ENCODE data around the gene LRRC26. TPM values are rescaled to one million over a fixed set of nuclear protein-coding genes. Genes with fewer than 3 reads are reported as not detected.

LRRC26 gene
- total and polyA plus RNA-seq, 4 donors, result 0.12 to 5.2 (median 0.57) TPM

Small RNA genes within 50 kb of the gene (small RNA-seq; reads per million reads assigned to genes)
- gene MIR3621 (ENCODE audit: low replicate concordance), result not detected

Other genes starting within 250 kb of the LRRC26 start
Only the 30 nearest of the 31 such genes appear.
- 1 to 10 TPM in 1 of 2 donors, not detected in 1; 2.1 TPM for gene C8G, start 224.8 kb downstream of the LRRC26 start, total RNA-seq
- 1 to 10 TPM in 1 of 2 donors, under 1 TPM in 1; 0.90 to 1.4 TPM for gene C8G, start 224.8 kb downstream of the LRRC26 start, polyA plus RNA-seq
- gene LCN12, start 217.8 kb downstream of the LRRC26 start, total RNA-seq, result 1 to 10 TPM; 4.1 to 6.3 TPM
- 1 to 10 TPM in 1 of 2 donors, under 1 TPM in 1; 0.35 to 2.4 TPM for gene LCN12, start 217.8 kb downstream of the LRRC26 start, polyA plus RNA-seq
- 100 to 1,000 TPM in 1 of 2 donors, 10 to 100 TPM in 1; 29.5 to 159 TPM for gene PTGDS, start 192.5 kb downstream of the LRRC26 start, total RNA-seq
- 100 to 1,000 TPM in 1 of 2 donors, 10 to 100 TPM in 1; 19.4 to 158 TPM for gene PTGDS, start 192.5 kb downstream of the LRRC26 start, polyA plus RNA-seq
- gene LCNL1, start 187.1 kb downstream of the LRRC26 start, total RNA-seq, result 1 to 10 TPM in 1 of 2 donors, under 1 TPM in 1; 0.28 to 2.5 TPM
- 1 to 10 TPM in 1 of 2 donors, under 1 TPM in 1; 0.15 to 2.7 TPM for gene LCNL1, start 187.1 kb downstream of the LRRC26 start, polyA plus RNA-seq
- gene PAXX, start 177.6 kb downstream of the LRRC26 start, total RNA-seq, result 10 to 100 TPM; 16.6 to 58.1 TPM
- 100 to 1,000 TPM in 1 of 2 donors, 10 to 100 TPM in 1; 60.7 to 172 TPM for gene PAXX, start 177.6 kb downstream of the LRRC26 start, polyA plus RNA-seq
- gene CLIC3, start 173.5 kb downstream of the LRRC26 start, total RNA-seq, result 100 to 1,000 TPM in 1 of 2 donors, 10 to 100 TPM in 1; 72.0 to 115 TPM
- gene CLIC3, start 173.5 kb downstream of the LRRC26 start, polyA plus RNA-seq, result 10 to 100 TPM; 17.2 to 90.2 TPM
- 10 to 100 TPM; 13.4 to 39.0 TPM for gene ABCA2, start 141.8 kb downstream of the LRRC26 start, total RNA-seq
- gene ABCA2, start 141.8 kb downstream of the LRRC26 start, polyA plus RNA-seq, result 10 to 100 TPM; 14.8 to 18.1 TPM
- gene FUT7, start 138.0 kb downstream of the LRRC26 start, total RNA-seq, result 1 to 10 TPM in 1 of 2 donors, under 1 TPM in 1; 0.37 to 1.0 TPM
- gene FUT7, start 138.0 kb downstream of the LRRC26 start, polyA plus RNA-seq, result 1 to 10 TPM in 1 of 2 donors, under 1 TPM in 1; 0.45 to 5.5 TPM
- 10 to 100 TPM; 28.7 to 99.3 TPM for gene NPDC1, start 123.9 kb downstream of the LRRC26 start, total RNA-seq
- gene NPDC1, start 123.9 kb downstream of the LRRC26 start, polyA plus RNA-seq, result 10 to 100 TPM; 49.0 to 87.5 TPM
- gene ENTPD2, start 116.0 kb downstream of the LRRC26 start, total RNA-seq, result 1 to 10 TPM; 1.8 to 3.2 TPM
- gene ENTPD2, start 116.0 kb downstream of the LRRC26 start, polyA plus RNA-seq, result under 1 TPM; 0.39 to 0.53 TPM
- 1 to 10 TPM; 1.4 to 1.7 TPM for gene SAPCD2, start 99.5 kb downstream of the LRRC26 start, total RNA-seq
- gene SAPCD2, start 99.5 kb downstream of the LRRC26 start, polyA plus RNA-seq, result 1 to 10 TPM; 1.3 to 2.1 TPM
- gene UAP1L1, start 92.5 kb downstream of the LRRC26 start, total RNA-seq, result 10 to 100 TPM; 12.2 to 35.5 TPM
- 10 to 100 TPM; 14.5 to 19.7 TPM for gene UAP1L1, start 92.5 kb downstream of the LRRC26 start, polyA plus RNA-seq
- 10 to 100 TPM; 56.7 to 70.9 TPM for gene MAN1B1, start 83.1 kb downstream of the LRRC26 start, total RNA-seq
- gene MAN1B1, start 83.1 kb downstream of the LRRC26 start, polyA plus RNA-seq, result 10 to 100 TPM; 40.3 to 56.9 TPM
- 100 to 1,000 TPM in 1 of 2 donors, 10 to 100 TPM in 1; 48.0 to 236 TPM for gene DPP7, start 55.3 kb downstream of the LRRC26 start, total RNA-seq
- 100 to 1,000 TPM; 220 to 436 TPM for gene DPP7, start 55.3 kb downstream of the LRRC26 start, polyA plus RNA-seq
- under 1 TPM; 0.06 to 0.49 TPM for gene GRIN1, start 30.9 kb downstream of the LRRC26 start, total RNA-seq
- gene GRIN1, start 30.9 kb downstream of the LRRC26 start, polyA plus RNA-seq, result under 1 TPM; 0.18 to 0.51 TPM
- gene TMEM210, start 2.0 kb upstream of the LRRC26 start, total RNA-seq, result not detected
- gene TMEM210, start 2.0 kb upstream of the LRRC26 start, polyA plus RNA-seq, result not detected
- 10 to 100 TPM; 31.9 to 60.9 TPM for gene ANAPC2, start 18.5 kb upstream of the LRRC26 start, total RNA-seq
- 10 to 100 TPM; 32.3 to 50.0 TPM for gene ANAPC2, start 18.5 kb upstream of the LRRC26 start, polyA plus RNA-seq
- gene SSNA1, start 18.6 kb upstream of the LRRC26 start, total RNA-seq, result 10 to 100 TPM; 40.8 to 87.0 TPM
- gene SSNA1, start 18.6 kb upstream of the LRRC26 start, polyA plus RNA-seq, result 100 to 1,000 TPM; 114 to 144 TPM
- 10 to 100 TPM in 1 of 2 donors, 1 to 10 TPM in 1; 8.9 to 30.6 TPM for gene TPRN, start 30.7 kb upstream of the LRRC26 start, total RNA-seq
- 10 to 100 TPM; 12.6 to 18.3 TPM for gene TPRN, start 30.7 kb upstream of the LRRC26 start, polyA plus RNA-seq
- gene TMEM203, start 35.6 kb upstream of the LRRC26 start, total RNA-seq, result 10 to 100 TPM; 26.0 to 35.8 TPM
- gene TMEM203, start 35.6 kb upstream of the LRRC26 start, polyA plus RNA-seq, result 10 to 100 TPM; 31.8 to 39.3 TPM
- 10 to 100 TPM in 1 of 2 donors, 1 to 10 TPM in 1; 4.5 to 22.0 TPM for gene NDOR1, start 35.6 kb upstream of the LRRC26 start, total RNA-seq
- gene NDOR1, start 35.6 kb upstream of the LRRC26 start, polyA plus RNA-seq, result 10 to 100 TPM; 11.8 to 12.2 TPM
- 1 to 10 TPM; 1.7 to 7.5 TPM for gene RNF208, start 52.2 kb upstream of the LRRC26 start, total RNA-seq
- 10 to 100 TPM in 1 of 2 donors, 1 to 10 TPM in 1; 3.1 to 12.0 TPM for gene RNF208, start 52.2 kb upstream of the LRRC26 start, polyA plus RNA-seq
- gene CYSRT1, start 55.1 kb upstream of the LRRC26 start, total RNA-seq, result under 1 TPM in 1 of 2 donors, not detected in 1; 0.92 TPM
- gene CYSRT1, start 55.1 kb upstream of the LRRC26 start, polyA plus RNA-seq, result 1 to 10 TPM in 1 of 2 donors, under 1 TPM in 1; 0.70 to 2.7 TPM
- 1 to 10 TPM in 1 of 2 donors, under 1 TPM in 1; 0.52 to 1.1 TPM for gene RNF224, start 57.5 kb upstream of the LRRC26 start, total RNA-seq
- gene RNF224, start 57.5 kb upstream of the LRRC26 start, polyA plus RNA-seq, result 1 to 10 TPM in 1 of 2 donors, under 1 TPM in 1; 0.24 to 1.1 TPM
- gene SLC34A3, start 60.9 kb upstream of the LRRC26 start, total RNA-seq, result under 1 TPM in 1 of 2 donors, not detected in 1; 0.65 TPM
- gene SLC34A3, start 60.9 kb upstream of the LRRC26 start, polyA plus RNA-seq, result under 1 TPM; 0.03 to 0.12 TPM
- 100 to 1,000 TPM; 163 to 505 TPM for gene TUBB4B, start 71.2 kb upstream of the LRRC26 start, total RNA-seq
- gene TUBB4B, start 71.2 kb upstream of the LRRC26 start, polyA plus RNA-seq, result 100 to 1,000 TPM; 326 to 338 TPM
- not detected for gene STPG3, start 81.2 kb upstream of the LRRC26 start, total RNA-seq
- under 1 TPM in 1 of 2 donors, not detected in 1; 0.18 TPM for gene STPG3, start 81.2 kb upstream of the LRRC26 start, polyA plus RNA-seq
- gene NELFB, start 85.3 kb upstream of the LRRC26 start, total RNA-seq, result 10 to 100 TPM; 30.4 to 56.2 TPM
- gene NELFB, start 85.3 kb upstream of the LRRC26 start, polyA plus RNA-seq, result 10 to 100 TPM; 37.3 to 51.1 TPM
- 10 to 100 TPM; 12.1 to 42.5 TPM for gene TOR4A, start 107.7 kb upstream of the LRRC26 start, total RNA-seq
- 10 to 100 TPM in 1 of 2 donors, 1 to 10 TPM in 1; 9.6 to 29.2 TPM for gene TOR4A, start 107.7 kb upstream of the LRRC26 start, polyA plus RNA-seq
- 10 to 100 TPM in 1 of 2 donors, 1 to 10 TPM in 1; 5.2 to 10.8 TPM for gene NRARP, start 132.2 kb upstream of the LRRC26 start, total RNA-seq
- 1 to 10 TPM; 2.1 to 6.4 TPM for gene NRARP, start 132.2 kb upstream of the LRRC26 start, polyA plus RNA-seq

Data from lung (tissue), 5 donors.